ENCODE results near the gene RDH13. TPM values are rescaled to one million over a fixed set of nuclear protein-coding genes. Genes with fewer than 3 reads are reported as not detected.
"Not testable (repeated sequence)": the region's sequence is repeated elsewhere in the genome, so short reads cannot be mapped to it uniquely, and the experiment has no call there.

RDH13 gene
- polyA plus RNA-seq, 1 experiment: 6.1 TPM

GRCh38 chr19:55041627-55042343 lies 21.2 kb downstream of the RDH13 start:
- Histone ChIP-seq H3K27me3 (ENCODE audit: control insufficient read depth, insufficient read depth, low read length) (no peaks in the 10 kb centered on the region), H3K4me3 (ENCODE audit: low read depth, low read length) (no peak overlapping the region), H3K36me3 (ENCODE audit: control insufficient read depth, insufficient read depth, low read length) (peaks cover 6% of the 10 kb centered on the region)
- ChIA-PET POLR2A (no interaction called here), CTCF (no interaction called here)
- DNase-seq (ENCODE audit: low read depth): no peak
- TF ChIP-seq CTCF (IDR thresholded peaks at IDR 0.05; ENCODE audit: insufficient read depth, low read depth, low read length): no peak

GRCh38 chr19:55041244-55041626 lies 21.7 kb downstream of the RDH13 start:
- no peak for TF ChIP-seq CTCF (IDR thresholded peaks at IDR 0.05; ENCODE audit: insufficient read depth, low read depth, low read length)
- POLR2A ChIA-PET: no interaction called here
- CTCF ChIA-PET: no interaction called here
- H3K4me3 ChIP-seq (ENCODE audit: low read depth, low read length): no peak overlapping the region
- H3K27me3 ChIP-seq (ENCODE audit: control insufficient read depth, insufficient read depth, low read length): no peaks in the 10 kb centered on the region
- DNase-seq (ENCODE audit: low read depth): no peak
- H3K36me3 ChIP-seq (ENCODE audit: control insufficient read depth, insufficient read depth, low read length): peaks cover 6% of the 10 kb centered on the region

GRCh38 chr19:55040654-55041053 lies 22.3 kb downstream of the RDH13 start:
- CTCF ChIA-PET; DNase-seq (ENCODE audit: low read depth); POLR2A ChIA-PET: not testable (repeated sequence)

GRCh38 chr19:55037603-55038002 lies 25.3 kb downstream of the RDH13 start:
- CTCF ChIA-PET; H3K27me3 ChIP-seq (ENCODE audit: control insufficient read depth, insufficient read depth, low read length); DNase-seq (ENCODE audit: low read depth); H3K36me3 ChIP-seq (ENCODE audit: control insufficient read depth, insufficient read depth, low read length); H3K4me3 ChIP-seq (ENCODE audit: low read depth, low read length): not testable (repeated sequence)
- POLR2A ChIA-PET: interaction anchor here (0.7 kb wide), 1 partner anchor 1103 kb away, joined by 3 read pairs; the partner anchor contains the start of gene ZNF444

More at GRCh38 chr19:55040654-55041053, 22.3 kb downstream of the RDH13 start:
- H3K36me3 ChIP-seq (ENCODE audit: control insufficient read depth, insufficient read depth, low read length); H3K27me3 ChIP-seq (ENCODE audit: control insufficient read depth, insufficient read depth, low read length); H3K4me3 ChIP-seq (ENCODE audit: low read depth, low read length): not testable (repeated sequence)

- H3K27me3 ChIP-seq (ENCODE audit: control insufficient read depth, insufficient read depth, low read length): no peaks in the 10 kb centered on the region
- CTCF ChIA-PET: no interaction called here
- no peak for TF ChIP-seq CTCF (IDR thresholded peaks at IDR 0.05; ENCODE audit: insufficient read depth, low read depth, low read length)
- no peak for DNase-seq (ENCODE audit: low read depth)
- POLR2A ChIA-PET: no interaction called here
- no peaks in the 10 kb centered on the region for H3K36me3 ChIP-seq (ENCODE audit: control insufficient read depth, insufficient read depth, low read length)
- no peak overlapping the region for H3K4me3 ChIP-seq (ENCODE audit: low read depth, low read length)
Measured at GRCh38 chr19:55036058-55036457, 26.9 kb downstream of the RDH13 start.

GRCh38 chr19:55034751-55035150 lies 28.2 kb downstream of the RDH13 start:
- H3K36me3 ChIP-seq (ENCODE audit: control insufficient read depth, insufficient read depth, low read length): no peaks in the 10 kb centered on the region
- no peaks in the 10 kb centered on the region for H3K27me3 ChIP-seq (ENCODE audit: control insufficient read depth, insufficient read depth, low read length)
- TF ChIP-seq CTCF (IDR thresholded peaks at IDR 0.05; ENCODE audit: insufficient read depth, low read depth, low read length): no peak
- CTCF ChIA-PET: no interaction called here
- POLR2A ChIA-PET: no interaction called here
- DNase-seq (ENCODE audit: low read depth): no peak
- no peak overlapping the region for H3K4me3 ChIP-seq (ENCODE audit: low read depth, low read length)

- CTCF ChIA-PET; DNase-seq (ENCODE audit: low read depth); POLR2A ChIA-PET; H3K27me3 ChIP-seq (ENCODE audit: control insufficient read depth, insufficient read depth, low read length); H3K4me3 ChIP-seq (ENCODE audit: low read depth, low read length); H3K36me3 ChIP-seq (ENCODE audit: control insufficient read depth, insufficient read depth, low read length): not testable (repeated sequence)
Measured at GRCh38 chr19:55032976-55033643, 29.8 kb downstream of the RDH13 start.

All from BJ (cell line).